Keratinocyte (primary cell): Measurements from ENCODE around the gene ZSCAN9. TPM values are rescaled to one million over a fixed set of nuclear protein-coding genes. Genes with fewer than 3 reads are reported as not detected.

Experiments
- DNase-seq: peaks from one replicate; pipeline ENCODE4 v3.0.0-alpha.2; 2011; ENCODE audit warnings: low read depth, missing footprints, low spot score
- FAIRE-seq: peaks from 2 replicates; lab custom pipeline; 2011; peaks lifted over from hg19 to GRCh38; lab: Jason Lieb, UNC
- H2AFZ ChIP-seq: 2 replicates; pipeline ENCODE4 v1.6.0; 2012; ENCODE audit warnings: low read length, control low read depth, inconsistent platforms; ENCODE audit not compliant: control insufficient read depth
- H3K27ac ChIP-seq: 2 replicates; pipeline ENCODE4 v1.5.1; 2011; ENCODE audit warnings: low read length; ENCODE audit not compliant: control insufficient read depth, insufficient read depth
- H3K27me3 ChIP-seq: 3 replicates; pipeline ENCODE4 v1.6.0; 2011; ENCODE audit warnings: low read length; ENCODE audit not compliant: control insufficient read depth, insufficient read depth; ENCODE audit errors: extremely low read depth
- H3K36me3 ChIP-seq, 2 experiments: 2 replicates in 1 of 2; 3 replicates in 1 of 2; pipeline ENCODE4 v1.5.1; 2011; ENCODE audit warnings: low read length in 2 of 2, mild to moderate bottlenecking in 1 of 2; ENCODE audit not compliant: control insufficient read depth in 2 of 2, insufficient read depth in 2 of 2; ENCODE audit errors: extremely low read depth in 1 of 2
- H3K4me1 ChIP-seq: 3 replicates; pipeline ENCODE4 v1.5.1; 2011; ENCODE audit warnings: low read length; ENCODE audit not compliant: control insufficient read depth, insufficient read depth; ENCODE audit errors: extremely low read depth
- H3K4me2 ChIP-seq: 3 replicates; pipeline ENCODE4 v1.6.0; 2011; ENCODE audit warnings: low read depth, low read length; ENCODE audit not compliant: control insufficient read depth, insufficient read depth; ENCODE audit errors: extremely low read depth
- H3K4me3 ChIP-seq, 3 experiments: fragments of 200-600 bp in 1 of 3; sonication (generic) in 1 of 3; 2 replicates in 2 of 3; 3 replicates in 1 of 3; pipeline ENCODE4 v1.5.1; 2011 to 2016; ENCODE audit warnings: low read length in 3 of 3, mild to moderate bottlenecking in 3 of 3, control low read depth in 2 of 3, inconsistent platforms in 1 of 3, low read depth in 1 of 3, mixed read lengths in 1 of 3, mixed run types in 1 of 3, moderate library complexity in 1 of 3; ENCODE audit not compliant: control insufficient read depth in 2 of 3, insufficient read depth in 2 of 3; ENCODE audit errors: extremely low read depth in 1 of 3
- H3K79me2 ChIP-seq: 2 replicates; pipeline ENCODE4 v1.6.0; 2012; ENCODE audit warnings: low read length; ENCODE audit not compliant: control insufficient read depth, insufficient read depth
- H3K9ac ChIP-seq: 3 replicates; pipeline ENCODE4 v1.6.0; 2011; ENCODE audit warnings: low read length; ENCODE audit not compliant: control insufficient read depth, insufficient read depth; ENCODE audit errors: extremely low read depth
- H3K9me1 ChIP-seq: 3 replicates; pipeline ENCODE4 v1.6.0; 2011; ENCODE audit warnings: low read length; ENCODE audit not compliant: control insufficient read depth, insufficient read depth; ENCODE audit errors: extremely low read depth
- H3K9me3 ChIP-seq: 2 replicates; pipeline ENCODE4 v1.5.1; 2012; ENCODE audit warnings: low read depth, low read length; ENCODE audit not compliant: control insufficient read depth
- H4K20me1 ChIP-seq: 3 replicates; pipeline ENCODE4 v1.6.0; 2011; ENCODE audit warnings: low read length; ENCODE audit not compliant: control insufficient read depth, insufficient read depth; ENCODE audit errors: extremely low read depth
- CTCF ChIP-seq, 3 experiments: IDR thresholded peaks in 1 of 3; conservative IDR thresholded peaks in 1 of 3; optimal IDR thresholded peaks in 1 of 3; 2 replicates in 2 of 3; 3 replicates in 1 of 3; pipeline versions ENCODE3 to v1.5.1; 2011; ENCODE audit warnings: low read length in 3 of 3, mild to moderate bottlenecking in 3 of 3, moderate library complexity in 2 of 3, control low read depth in 1 of 3, inconsistent platforms in 1 of 3; ENCODE audit not compliant: insufficient read depth in 2 of 3; ENCODE audit errors: extremely low read depth in 1 of 3
- EZH2 ChIP-seq: IDR thresholded peaks from one replicate; pipeline ENCODE4 v1.6.1; 2012; ENCODE audit warnings: inconsistent platforms, mild to moderate bottlenecking, low read length, moderate library complexity
- dilution Hi-C: fragments of 300-500 bp; cut with MboI; formaldehyde crosslinking; loops from one replicate; pipeline ENCODE4 v1.7.0; 2020; ENCODE audit warnings: low sequenced_read_pairs; ENCODE audit not compliant: extremely low pct_ligation_motif_present
- polyA plus RNA-seq, 5 experiments: library from polyadenylated mRNA; depleted of rRNA in 3 of 5; stranded (reverse) in 3 of 5; stranded (forward) in 1 of 5; unstranded in 1 of 5; fragments of >200 nt; gene quantifications; 1 replicate in 1 of 5; 2 replicates in 3 of 5; 3 replicates in 1 of 5; pipeline versions ENCODE4 v1.2.1 to v1.2.3, GENCODE V29; 2011 to 2012; ENCODE audit warnings: missing spikeins in 2 of 5, low read depth in 1 of 5, low replicate concordance in 1 of 5

Gene ZSCAN9
- polyA plus RNA-seq, 1 donor (not counting 4 experiments of a cell fraction or from before 2014, with no cell fraction given) = 12.0 TPM

- H3K4me2 ChIP-seq = peak overlapping the region; percentile 42
- DNase-seq = no peak
- H3K27ac ChIP-seq = no peak overlapping the region
Measured at GRCh38 chr6:28217890-28218289, 7.2 kb upstream of the ZSCAN9 start.

DNA sequence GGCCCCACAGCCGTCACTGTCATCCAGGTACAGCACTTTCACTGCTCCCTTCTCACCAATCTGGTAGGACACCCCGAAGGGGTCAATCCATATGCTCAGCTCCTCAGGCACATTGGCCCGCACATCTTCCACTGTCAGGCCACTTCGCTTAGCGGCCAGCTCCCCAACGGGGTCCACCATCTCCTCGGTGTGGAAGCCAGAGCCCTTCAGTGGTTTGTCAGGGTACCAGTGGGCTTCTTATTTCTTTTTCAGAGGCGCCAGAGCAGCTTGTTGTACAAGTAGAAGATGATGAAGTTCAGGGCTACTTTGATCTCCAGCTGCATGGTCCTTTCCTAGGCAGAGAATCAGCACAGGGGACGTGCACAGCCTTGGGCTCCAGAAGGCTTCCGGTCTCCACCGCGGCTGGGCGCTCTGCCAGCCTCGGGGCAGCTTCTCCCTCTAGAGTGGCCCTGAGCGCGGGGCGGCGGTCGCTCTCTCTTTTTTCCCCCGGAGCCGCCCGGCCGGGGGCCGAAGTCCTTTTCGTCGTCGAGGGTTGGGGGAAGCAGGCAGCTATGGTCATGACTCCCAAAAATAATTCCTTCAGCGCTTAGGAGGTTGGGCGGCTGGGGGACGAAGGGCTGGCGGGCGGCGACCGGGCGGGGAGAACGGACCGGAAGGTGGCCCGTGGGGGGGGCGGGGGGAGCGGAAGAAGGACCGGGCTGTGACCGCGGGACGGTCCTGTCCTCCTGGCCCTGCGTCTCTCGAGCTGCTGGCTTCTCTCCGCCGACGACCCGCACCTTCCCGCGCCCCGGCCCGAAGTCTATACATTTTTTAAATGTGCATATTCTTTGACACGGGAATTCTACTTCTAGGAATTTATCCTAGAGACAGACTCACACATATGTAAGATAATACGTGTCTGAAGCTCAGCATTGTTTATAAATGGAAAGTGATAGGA, 6.5 kb upstream of the ZSCAN9 start:
- Histone ChIP-seq H3K27ac (no peak overlapping the region), H3K9me1 (no peaks in the 10 kb centered on the region), H3K4me3 (peak overlapping the region; percentile 49 to 62 (median 54)), H3K4me2 (peak overlapping the region; percentile 68), H3K4me1 (peaks cover 9% of the 10 kb centered on the region), H3K79me2 (no peaks in the 10 kb centered on the region), H2AFZ (peak overlapping the region; percentile 69), H3K9ac (no peak overlapping the region), H3K36me3 (no peaks in the 10 kb centered on the region), H3K27me3 (no peaks in the 10 kb centered on the region), H3K9me3 (no peaks in the 10 kb centered on the region), H4K20me1 (no peaks in the 10 kb centered on the region)
- FAIRE-seq (peak; percentile 26), DNase-seq (no peak)
- no peak for TF ChIP-seq EZH2
- no peak for TF ChIP-seq CTCF (optimal IDR thresholded peaks at IDR 0.05 in 1 of 3, IDR thresholded peaks at IDR 0.05 in 1 of 3, conservative IDR thresholded peaks at IDR 0.05 in 1 of 3; ENCODE audit: extremely low read depth in 1 of 3, insufficient read depth in 2 of 3, low read length in 3 of 3)
- dilution Hi-C loops = no loop called here

More at GRCh38 chr6:28217890-28218289, 7.2 kb upstream of the ZSCAN9 start:
- dilution Hi-C loops = no loop called here
- TF ChIP-seq EZH2 (no peak), CTCF (optimal IDR thresholded peaks at IDR 0.05 in 1 of 3, IDR thresholded peaks at IDR 0.05 in 1 of 3, conservative IDR thresholded peaks at IDR 0.05 in 1 of 3; ENCODE audit: extremely low read depth in 1 of 3, insufficient read depth in 2 of 3, low read length in 3 of 3) (no peak)
- Histone ChIP-seq H3K79me2 (no peaks in the 10 kb centered on the region), H3K4me1 (peaks cover 8% of the 10 kb centered on the region), H3K9me3 (no peaks in the 10 kb centered on the region), H3K9me1 (no peaks in the 10 kb centered on the region), H4K20me1 (no peaks in the 10 kb centered on the region), H3K4me3 (no peak overlapping the region), H3K36me3 (no peaks in the 10 kb centered on the region), H3K9ac (no peak overlapping the region), H3K27me3 (no peaks in the 10 kb centered on the region), H2AFZ (no peak overlapping the region)
- no peak for FAIRE-seq
